GM23248 (cell line): ENCODE measurements around the gene GALNT10.

ENCODE experiments used
- EZH2 ChIP-seq: fragments of 200-600 bp; sonication (generic); IDR thresholded peaks from 2 replicates; pipeline ENCODE4 v1.6.1; 2018; ENCODE audit warnings: antibody characterized with exemption, mild to moderate bottlenecking; ENCODE audit not compliant: insufficient read depth, poor library complexity, severe bottlenecking
- EZH2phosphoT487 ChIP-seq: fragments of 200-600 bp; sonication (generic); IDR thresholded peaks from 2 replicates; pipeline ENCODE4 v1.6.1; 2018; ENCODE audit warnings: antibody characterized with exemption, moderate library complexity, mild to moderate bottlenecking, low read depth; ENCODE audit not compliant: insufficient read depth

- TF ChIP-seq EZH2: no peak
- TF ChIP-seq EZH2phosphoT487: no peak
Observed at GRCh38 chr5:154411338-154411737, 220.8 kb downstream of the GALNT10 start.
